AG04449 (cell line): ENCODE results near the gene RXRB.

Source experiments
- CTCF ChIA-PET: fragments of 350-600 bp; formaldehyde crosslinking; extraction: SDS; loops from one replicate; lab custom pipeline; 2021; ENCODE audit warnings: antibody characterized with exemption; lab: Yijun Ruan, JAX
- POLR2A ChIA-PET: fragments of 400-600, 350-600 bp; formaldehyde crosslinking; extraction: SDS; loops from one replicate; lab custom pipeline; 2020; ENCODE audit warnings: antibody characterized with exemption, inconsistent platforms; lab: Yijun Ruan, JAX
- DNase-seq: peaks from one replicate; pipeline ENCODE4 v3.0.0-alpha.2; 2010; ENCODE audit warnings: low read depth, low spot score
- H3K4me3 ChIP-seq: 2 replicates; pipeline ENCODE4 v1.5.1; 2011; ENCODE audit warnings: low read depth, mild to moderate bottlenecking, control low read depth, low read length
- CTCF ChIP-seq: IDR thresholded peaks from one replicate; pipeline ENCODE4 v1.5.1; 2011; ENCODE audit warnings: mild to moderate bottlenecking, moderate library complexity, low read length, control low read depth, inconsistent platforms; ENCODE audit not compliant: insufficient read depth; ENCODE audit errors: missing control alignments

The RXRB gene

GRCh38 chr6:33190504-33191107, 9.9 kb downstream of the RXRB start:
- TF ChIP-seq CTCF: no peak
- CTCF ChIA-PET: interaction anchor here (0.6 to 1.9 kb wide), 2 partner anchors 8 to 290 kb away, joined by 3 to 16 read pairs; no protein-coding TSS in a partner anchor
- POLR2A ChIA-PET: interaction anchor here (0.6 to 1.2 kb wide), 2 partner anchors 8 to 58 kb away, joined by 3 to 6 read pairs; no protein-coding TSS in a partner anchor

DNA sequence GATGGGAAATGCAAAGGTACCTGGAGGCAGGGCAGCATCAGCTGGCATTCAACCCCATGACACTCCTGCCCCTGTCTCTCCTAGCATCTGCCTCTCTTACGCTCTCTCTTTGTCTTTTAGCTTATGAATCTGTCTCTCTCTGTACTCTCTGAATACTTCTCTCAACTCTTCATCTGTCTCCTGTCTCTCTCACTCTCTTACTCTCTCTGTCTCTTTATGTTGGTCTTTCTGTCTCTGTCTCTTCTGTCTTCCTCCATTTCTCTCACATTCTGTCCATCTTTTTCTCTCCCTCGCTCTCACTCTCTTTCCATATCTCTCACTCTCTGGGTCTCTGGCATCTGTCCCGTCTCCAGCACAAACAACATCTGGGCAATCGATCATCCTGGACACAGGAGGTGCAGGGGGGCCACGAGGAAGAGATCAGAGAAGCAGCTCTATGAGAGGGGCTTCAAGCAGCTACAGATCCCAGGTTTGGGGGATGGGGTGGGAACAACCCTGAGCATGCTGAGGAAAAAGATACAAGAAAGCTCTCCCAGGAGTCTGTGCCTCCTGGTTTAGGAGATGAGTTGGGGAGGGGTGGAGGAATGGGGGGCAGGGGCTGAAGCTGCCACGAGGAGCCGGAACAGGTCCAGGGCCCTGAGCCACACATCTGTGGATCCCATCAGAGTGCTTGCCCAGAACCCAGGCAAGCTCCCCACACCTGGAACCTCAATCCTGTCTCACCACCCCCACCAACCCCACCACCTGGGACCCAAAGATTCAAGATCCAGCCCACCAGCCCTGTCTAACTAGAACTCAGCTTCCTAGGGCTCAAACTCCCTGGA, 10.6 kb downstream of the RXRB start:
- TF ChIP-seq CTCF: no peak
- DNase-seq: no peak
- CTCF ChIA-PET: interaction anchor here (0.6 to 1.9 kb wide), 5 partner anchors 8 to 289 kb away, joined by 3 to 16 read pairs (median 3); no protein-coding TSS in a partner anchor
- POLR2A ChIA-PET: interaction anchor here (0.6 to 1.2 kb wide), 2 partner anchors 9 to 59 kb away, joined by 3 to 6 read pairs; no protein-coding TSS in a partner anchor
- H3K4me3 ChIP-seq: no peak overlapping the region

More at GRCh38 chr6:33190504-33191107, 9.9 kb downstream of the RXRB start:
- DNase-seq: no peak
- H3K4me3 ChIP-seq: no peak overlapping the region

- H3K4me3 ChIP-seq: no peak overlapping the region
- ChIA-PET POLR2A (no interaction called here), CTCF (interaction anchor here (0.8 to 1.9 kb wide), 4 partner anchors 9 to 60 kb away, joined by 3 to 16 read pairs (median 4); no protein-coding TSS in a partner anchor)
- TF ChIP-seq CTCF: no peak
- DNase-seq: no peak
Observed at GRCh38 chr6:33189164-33189563, 11.3 kb downstream of the RXRB start.

DNA sequence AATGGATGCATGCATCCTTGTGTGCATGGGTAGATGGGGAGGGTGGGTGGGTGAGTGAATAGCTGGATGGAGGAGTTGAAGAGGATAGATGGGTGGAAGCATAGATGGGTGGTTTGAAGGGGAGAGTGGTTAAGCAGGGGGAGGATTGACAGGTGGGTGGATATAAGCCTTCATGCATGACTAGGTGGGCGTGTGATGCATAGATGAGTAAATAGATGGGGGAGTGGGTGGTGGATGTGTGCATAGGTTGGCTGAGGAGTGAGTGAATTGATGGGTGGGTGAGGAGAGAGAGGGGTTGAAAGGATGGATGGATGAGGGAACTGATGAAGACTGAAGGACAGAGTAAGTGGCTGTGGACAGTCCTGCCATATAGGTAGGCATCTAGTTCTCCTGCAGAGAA, 12.7 kb downstream of the RXRB start:
- POLR2A ChIA-PET: no interaction called here
- no peak for DNase-seq
- CTCF ChIA-PET: interaction anchor here (2.2 kb wide), 1 partner anchor 10 kb away, joined by 12 read pairs; no protein-coding TSS in a partner anchor
- H3K4me3 ChIP-seq: no peak overlapping the region
- TF ChIP-seq CTCF: no peak

DNA sequence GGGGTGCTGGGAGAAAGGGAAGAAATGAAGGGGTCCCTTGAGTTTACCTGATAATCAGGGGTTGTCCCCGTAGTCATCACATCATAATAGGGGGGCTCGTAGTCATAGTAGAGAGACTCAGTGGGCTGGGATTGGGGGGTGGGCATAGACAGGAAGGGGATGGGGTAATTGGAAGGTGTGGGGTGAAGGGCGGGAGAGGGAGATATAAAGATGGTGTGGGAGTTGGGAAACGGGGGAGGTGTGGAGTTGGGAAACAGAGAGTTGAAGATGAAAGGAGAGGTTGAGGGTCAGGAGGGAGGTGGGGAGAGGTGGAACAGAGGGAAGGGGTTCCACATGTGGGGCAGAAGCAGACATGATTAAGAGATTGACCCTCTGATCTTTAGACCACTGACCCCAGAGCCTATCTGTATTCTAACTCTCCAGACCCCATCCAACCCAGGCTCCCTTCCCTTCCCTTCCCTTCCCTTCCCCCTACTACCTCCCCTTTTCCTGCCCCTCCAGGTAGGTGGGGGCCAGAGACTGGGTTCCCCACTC, 14.7 kb downstream of the RXRB start:
- TF ChIP-seq CTCF: no peak
- no peak overlapping the region for H3K4me3 ChIP-seq
- no peak for DNase-seq
- POLR2A ChIA-PET: no interaction called here
- CTCF ChIA-PET: interaction anchor here (2.2 kb wide), 1 partner anchor 12 kb away, joined by 12 read pairs; no protein-coding TSS in a partner anchor
